ENCODE results near the gene DHCR24.

Gene DHCR24

DNA sequence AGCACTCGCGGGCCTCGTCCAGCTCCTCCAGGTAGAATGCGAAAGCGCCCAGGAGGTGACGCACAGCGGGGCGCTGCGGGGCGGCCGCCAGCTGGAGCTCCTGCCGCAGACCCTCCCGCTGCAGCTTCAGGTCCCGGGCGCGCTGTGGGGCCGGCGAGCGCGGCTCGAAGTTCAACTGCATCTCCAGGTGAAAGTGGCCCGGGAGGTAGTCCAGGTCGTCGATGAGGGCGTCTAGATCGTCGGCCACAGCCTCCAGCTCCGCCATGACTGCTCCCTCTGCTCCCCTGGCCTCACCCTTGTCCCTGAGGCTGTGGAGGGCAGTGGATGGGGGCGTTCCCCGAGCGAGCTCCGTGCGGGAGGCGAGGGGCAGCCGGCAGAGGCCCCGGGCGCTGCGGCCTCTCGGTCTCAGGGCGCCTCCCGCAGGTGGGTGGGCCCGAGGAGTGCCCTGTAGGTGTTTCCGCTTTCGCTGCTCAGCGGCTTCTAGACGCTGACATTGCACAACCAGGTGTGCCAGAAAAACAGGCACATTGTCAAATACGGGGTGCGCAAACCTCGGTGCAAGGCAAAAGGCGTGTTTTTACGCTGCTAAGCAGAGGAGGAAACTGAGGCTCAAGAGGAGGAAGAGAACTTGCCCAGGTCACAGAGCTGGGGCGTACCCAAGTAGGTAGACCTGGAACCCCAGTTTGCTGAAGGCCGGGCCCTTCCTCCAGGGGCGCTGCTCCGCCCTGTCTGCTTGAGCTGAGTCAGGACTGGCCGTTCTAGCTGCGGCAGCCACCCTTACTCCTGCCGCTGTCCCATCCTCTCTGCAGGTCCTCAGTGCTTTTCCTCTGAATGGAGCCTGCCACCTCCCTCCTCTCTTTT lies 85.9 kb downstream of the DHCR24 start, which contains the start of gene TTC22:
TSS of gene TTC22 (minus strand) at position 425 of the 861 bp plus-strand sequence. CDS start at position 265, 160 bp downstream.
- peak; percentile 84 for DNase-seq (ENCODE audit: extremely low spot score)
- CTCF ChIA-PET = interaction anchor here (0.7 to 5.7 kb wide), 25 partner anchors 9 to 197 kb away, joined by 3 to 45 read pairs (median 3); no protein-coding TSS in a partner anchor
- TF ChIP-seq, protein P1, sequence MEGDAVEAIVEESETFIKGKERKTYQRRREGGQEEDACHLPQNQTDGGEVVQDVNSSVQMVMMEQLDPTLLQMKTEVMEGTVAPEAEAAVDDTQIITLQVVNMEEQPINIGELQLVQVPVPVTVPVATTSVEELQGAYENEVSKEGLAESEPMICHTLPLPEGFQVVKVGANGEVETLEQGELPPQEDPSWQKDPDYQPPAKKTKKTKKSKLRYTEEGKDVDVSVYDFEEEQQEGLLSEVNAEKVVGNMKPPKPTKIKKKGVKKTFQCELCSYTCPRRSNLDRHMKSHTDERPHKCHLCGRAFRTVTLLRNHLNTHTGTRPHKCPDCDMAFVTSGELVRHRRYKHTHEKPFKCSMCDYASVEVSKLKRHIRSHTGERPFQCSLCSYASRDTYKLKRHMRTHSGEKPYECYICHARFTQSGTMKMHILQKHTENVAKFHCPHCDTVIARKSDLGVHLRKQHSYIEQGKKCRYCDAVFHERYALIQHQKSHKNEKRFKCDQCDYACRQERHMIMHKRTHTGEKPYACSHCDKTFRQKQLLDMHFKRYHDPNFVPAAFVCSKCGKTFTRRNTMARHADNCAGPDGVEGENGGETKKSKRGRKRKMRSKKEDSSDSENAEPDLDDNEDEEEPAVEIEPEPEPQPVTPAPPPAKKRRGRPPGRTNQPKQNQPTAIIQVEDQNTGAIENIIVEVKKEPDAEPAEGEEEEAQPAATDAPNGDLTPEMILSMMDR (IDR thresholded peaks at IDR 0.05; ENCODE audit: control extremely low read depth, extremely low read depth, low read depth, missing control alignments) = peak; percentile 65
- POLR2A ChIA-PET = interaction anchor here (0.7 to 1.2 kb wide), 2 partner anchors 9 to 85 kb away, joined by 3 read pairs; partner anchors contain the start of gene TTC4

DNA sequence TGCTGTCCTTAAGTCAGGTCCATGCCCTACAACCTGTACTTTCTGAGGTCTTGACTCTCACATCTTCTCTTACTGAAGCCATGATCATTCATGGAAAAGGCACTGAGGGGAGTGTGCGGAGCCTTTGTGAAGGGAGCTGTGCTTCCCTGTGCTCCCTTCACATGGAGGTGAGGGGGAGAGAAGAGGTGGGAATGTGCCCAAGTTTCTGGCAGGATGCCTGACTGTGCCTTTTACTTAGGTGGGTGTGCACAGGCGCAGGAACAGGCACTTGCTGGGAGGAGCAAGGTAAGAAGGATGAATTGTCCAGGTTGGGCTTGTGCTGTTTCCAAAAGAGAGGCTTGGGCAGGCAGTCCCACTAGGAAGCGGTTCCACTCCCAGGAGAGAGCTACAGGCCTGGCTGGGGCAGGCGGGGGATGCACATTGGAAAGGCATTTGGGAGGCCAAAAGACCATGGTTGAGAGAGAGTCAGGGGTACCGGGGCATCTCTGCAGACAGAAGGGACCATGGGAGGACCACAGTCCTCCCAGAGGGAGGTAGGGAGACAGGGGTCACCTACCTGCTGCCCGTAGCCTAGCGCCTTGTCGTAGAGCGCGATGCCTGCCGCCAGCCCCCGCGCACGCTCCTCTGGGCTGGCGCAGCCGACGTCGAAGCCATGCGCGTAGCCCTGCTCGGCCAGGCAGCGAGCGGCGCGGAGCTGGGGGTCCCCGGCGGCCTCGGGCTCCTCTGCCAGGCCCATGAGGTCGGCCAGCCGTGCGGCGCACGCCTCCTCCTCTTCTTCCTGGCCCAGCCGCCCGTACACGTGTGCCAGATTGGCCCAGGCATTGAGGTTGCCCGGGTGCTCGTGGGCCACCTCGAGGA lies 86.7 kb downstream of the DHCR24 start:
- DNase-seq (ENCODE audit: extremely low spot score) = no peak
- POLR2A ChIA-PET = interaction anchor here (1.2 kb wide), 1 partner anchor 84 kb away, joined by 3 read pairs; the partner anchor contains the start of gene TTC4
- TF ChIP-seq, protein P1 (IDR thresholded peaks at IDR 0.05; ENCODE audit: control extremely low read depth, extremely low read depth, low read depth, missing control alignments) = no peak
- CTCF ChIA-PET = interaction anchor here (0.7 to 5.7 kb wide), 19 partner anchors 8 to 196 kb away, joined by 3 to 45 read pairs (median 5); no protein-coding TSS in a partner anchor

All from GM10248 (cell line).